LNCaP clone FGC (cell line): ENCODE data around the gene HEMK1.

Experiments
- DNase-seq: peaks from one replicate; pipeline ENCODE4 v3.0.0-alpha.2; 2011; ENCODE audit warnings: low read depth
- H3K4me3 ChIP-seq: 2 replicates; pipeline ENCODE4 v1.5.1; 2011; ENCODE audit warnings: mild to moderate bottlenecking, low read depth, low read length, control low read depth
- CTCF ChIP-seq: IDR thresholded peaks from 2 replicates; pipeline ENCODE4 v1.5.1; 2012; ENCODE audit warnings: mild to moderate bottlenecking; ENCODE audit not compliant: control insufficient read depth, insufficient read depth; ENCODE audit errors: extremely low read depth

HEMK1 gene

GRCh38 chr3:50623840-50624474 is 54.6 kb downstream of the HEMK1 start:
- no peak for DNase-seq
- no peak overlapping the region for H3K4me3 ChIP-seq
- no peak for TF ChIP-seq CTCF

DNA sequence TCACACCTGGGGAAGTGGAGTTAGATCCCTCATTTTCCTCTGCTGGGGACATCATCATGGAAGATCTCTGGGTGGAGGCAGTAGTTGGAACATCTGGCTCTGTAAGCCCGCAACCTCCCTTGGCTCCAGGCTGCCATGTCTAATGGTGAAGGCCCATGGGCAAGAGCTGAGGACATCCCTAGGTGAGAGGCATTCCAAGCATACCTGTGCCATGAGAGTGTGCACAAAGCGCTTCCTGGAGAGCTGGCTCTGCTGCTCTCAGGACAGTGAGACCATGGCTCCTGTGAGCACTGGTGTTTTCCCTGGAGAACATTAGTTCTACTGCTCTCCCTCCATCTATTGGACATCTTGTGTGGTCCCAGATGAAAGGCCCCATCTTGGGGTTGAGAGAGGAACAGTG is 55.3 kb downstream of the HEMK1 start:
- TF ChIP-seq CTCF: no peak
- no peak for DNase-seq
- H3K4me3 ChIP-seq: no peak overlapping the region

DNA sequence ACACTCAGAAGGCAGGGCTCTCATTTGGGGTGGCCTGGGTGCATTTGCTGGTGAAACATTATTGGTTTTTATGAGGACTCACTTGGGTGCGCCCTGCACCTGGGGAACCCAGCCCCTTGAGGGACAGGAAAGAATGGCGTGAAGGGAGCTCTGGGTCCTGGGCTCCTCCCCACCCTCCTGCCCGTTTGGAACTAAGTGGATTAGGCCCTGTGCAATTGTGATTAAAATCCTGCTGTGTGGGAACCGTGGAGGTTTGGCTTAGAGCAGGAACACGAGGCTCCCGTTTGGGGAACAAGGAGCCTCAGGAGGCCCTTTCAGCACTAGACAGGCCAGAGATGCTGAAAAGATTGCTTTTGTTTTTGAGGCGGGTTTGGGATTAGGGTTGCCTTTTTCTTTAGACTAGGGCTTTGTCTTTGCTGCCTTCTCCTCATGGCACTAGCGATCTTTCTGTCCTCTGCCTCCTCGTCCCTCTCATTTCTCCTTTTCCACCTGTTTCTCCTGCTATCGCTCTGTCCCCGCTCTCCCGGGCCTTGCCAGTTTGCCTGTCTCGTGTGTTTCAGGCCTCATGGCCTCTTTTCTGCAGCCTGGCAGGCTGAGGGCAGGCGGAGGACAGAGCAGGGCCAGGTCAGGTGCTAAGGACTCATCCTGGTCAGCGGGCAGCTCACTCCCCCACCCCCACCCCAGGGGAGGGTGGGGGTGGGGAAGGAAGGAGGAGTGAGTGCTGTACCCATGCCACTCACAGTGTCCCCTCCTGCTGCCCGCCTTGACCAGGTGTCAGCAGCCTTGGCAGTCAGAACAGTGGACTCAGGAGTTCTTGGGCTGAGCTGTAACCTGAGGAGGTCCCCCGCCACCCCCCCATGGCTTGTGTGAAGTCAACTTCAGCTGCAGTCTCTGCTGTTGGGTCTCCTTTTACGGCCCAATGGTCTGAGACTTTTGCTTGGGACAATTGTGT is 56.2 kb downstream of the HEMK1 start:
- TF ChIP-seq CTCF: no peak
- no peak overlapping the region for H3K4me3 ChIP-seq
- no peak for DNase-seq

- no peak overlapping the region for H3K4me3 ChIP-seq
- TF ChIP-seq CTCF: no peak
- DNase-seq: no peak
Measured at GRCh38 chr3:50626401-50626800, 57.1 kb downstream of the HEMK1 start.

- no peak overlapping the region for H3K4me3 ChIP-seq
- DNase-seq: no peak
- TF ChIP-seq CTCF: peak; percentile 38
Measured at GRCh38 chr3:50627407-50628051, 58.2 kb downstream of the HEMK1 start.

GRCh38 chr3:50628601-50629000 is 59.3 kb downstream of the HEMK1 start:
- DNase-seq: no peak
- no peak for TF ChIP-seq CTCF
- H3K4me3 ChIP-seq: no peak overlapping the region
